SKM-1 treated with dmso at 0.1 percent for 144 hours (cell line): Measurements from ENCODE around the gene RBMS3.

Experiments
- DNase-seq: peaks from one replicate; lab custom pipeline; 2025; ENCODE audit not compliant: unreplicated experiment; lab: John Stamatoyannopoulos, UW

Gene RBMS3

GRCh38 chr3:29701326-29701983 lies 420.6 kb downstream of the RBMS3 start:
- DNase-seq = no peak

GRCh38 chr3:29705906-29706844 lies 425.3 kb downstream of the RBMS3 start:
- no peak for DNase-seq

DNA sequence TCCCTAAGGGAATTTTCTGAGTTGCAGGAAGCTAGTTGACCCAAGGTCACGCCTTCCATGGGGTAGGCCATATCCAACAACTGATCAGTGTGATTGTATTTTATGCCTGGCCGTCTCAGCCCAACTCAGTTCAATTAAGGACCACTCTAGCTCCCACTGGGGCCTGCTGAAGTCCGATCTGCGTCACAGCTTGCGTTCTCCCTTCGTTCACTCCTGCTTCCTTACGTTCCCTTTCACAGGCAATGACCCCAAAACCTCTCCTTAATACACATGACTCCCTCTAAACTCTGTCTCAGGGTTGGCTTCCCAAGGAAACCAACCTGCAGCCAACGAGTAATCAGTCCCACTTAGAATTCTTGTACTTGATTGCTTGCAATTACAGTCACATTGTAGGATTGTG lies 428.0 kb downstream of the RBMS3 start:
- no peak for DNase-seq

- no peak for DNase-seq
Measured at GRCh38 chr3:29711255-29711771, 430.4 kb downstream of the RBMS3 start.

DNA sequence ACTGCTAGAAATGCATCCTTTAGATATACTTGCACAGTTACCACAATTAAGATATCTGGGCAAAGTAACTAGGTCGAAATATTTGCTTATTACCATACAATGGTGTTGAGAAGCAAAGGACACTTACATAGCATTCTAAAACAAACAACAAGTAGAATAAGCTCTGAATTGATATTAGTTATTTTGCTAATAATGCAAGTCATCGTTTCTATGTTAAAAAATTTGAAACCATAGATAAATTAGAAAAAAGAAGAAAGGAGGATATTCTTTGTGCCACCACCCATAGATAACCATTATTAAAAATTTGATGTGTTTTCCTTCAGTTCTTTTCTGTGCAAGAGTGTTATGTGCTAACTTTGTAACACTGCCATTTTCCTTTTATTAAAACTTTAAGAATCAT lies 435.3 kb downstream of the RBMS3 start:
- no peak for DNase-seq

DNA sequence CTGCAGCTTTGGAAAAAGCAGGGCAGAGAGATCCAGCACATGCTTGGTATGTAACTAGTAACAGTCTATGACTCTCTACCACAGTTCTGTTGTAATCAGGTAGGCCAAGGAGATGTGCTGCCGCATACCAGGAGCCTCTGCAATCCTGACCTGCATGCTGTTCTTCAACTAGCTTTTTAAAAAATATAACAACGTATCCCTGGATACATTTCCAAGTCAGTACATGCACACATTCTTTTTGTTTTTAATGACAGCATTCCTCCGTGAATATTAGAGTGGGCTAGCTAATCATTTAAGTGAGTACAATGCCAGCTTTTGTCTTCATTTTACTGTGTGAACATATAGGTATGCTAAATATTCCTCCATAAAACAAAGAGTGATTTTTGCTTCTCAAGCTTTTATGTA lies 437.8 kb downstream of the RBMS3 start:
- DNase-seq = no peak

- DNase-seq = no peak
Measured at GRCh38 chr3:29720665-29721064, 439.8 kb downstream of the RBMS3 start.

DNA sequence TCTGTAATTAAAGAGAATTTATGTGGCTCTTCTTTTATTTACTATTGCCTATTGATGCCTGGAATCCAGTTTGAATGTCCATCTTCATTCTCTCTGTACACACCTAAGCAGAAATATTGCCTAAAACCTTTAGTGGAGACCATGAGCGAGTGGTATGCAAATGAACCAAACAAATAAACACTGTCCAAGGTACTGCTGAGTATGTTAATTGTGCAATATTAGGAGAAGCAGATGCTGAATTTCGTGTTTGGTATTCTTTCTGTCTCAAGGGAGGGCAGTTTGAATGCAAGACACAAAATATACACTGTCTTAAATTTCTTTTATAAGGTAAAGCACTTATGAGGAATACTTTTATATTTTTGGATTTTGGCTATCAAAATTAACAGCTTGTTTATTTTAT lies 440.9 kb downstream of the RBMS3 start:
- DNase-seq = no peak

DNA sequence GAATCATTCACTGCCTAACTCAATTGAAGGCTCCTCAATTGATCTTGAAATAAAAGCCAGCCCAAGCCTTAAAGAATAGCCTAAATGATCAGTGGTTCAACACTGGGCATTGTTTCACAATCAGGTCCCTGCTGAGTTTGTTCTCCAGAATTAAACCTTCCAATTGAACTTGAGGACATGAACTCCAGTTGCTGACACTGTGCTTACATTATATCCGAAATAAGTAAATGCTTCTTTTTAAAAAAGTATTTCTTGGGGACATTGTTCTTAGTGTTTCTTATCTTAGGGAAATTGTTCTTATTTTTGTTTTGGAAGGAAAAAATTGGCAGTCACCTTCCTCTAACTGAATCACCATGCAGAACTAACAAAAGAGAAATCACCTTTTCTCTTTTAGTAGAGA lies 450.2 kb downstream of the RBMS3 start:
- no peak for DNase-seq

DNA sequence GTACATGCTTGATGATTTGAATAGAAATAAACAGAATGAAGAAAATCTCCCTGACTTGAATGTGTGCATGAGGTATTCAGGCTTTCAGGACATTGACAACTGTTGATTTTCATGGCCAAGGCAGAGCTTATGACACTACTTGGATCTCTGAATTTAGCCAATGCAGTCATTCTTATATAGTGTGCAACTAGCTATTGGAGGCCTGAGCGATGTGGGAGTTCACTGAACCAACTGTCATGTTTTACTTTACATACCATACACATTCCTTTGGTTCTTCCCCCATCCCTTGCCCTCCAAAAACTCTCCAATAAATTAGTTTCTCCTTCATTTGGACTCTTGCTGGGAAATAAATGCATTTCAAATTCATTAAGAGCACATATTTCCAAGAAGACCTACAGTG lies 460.4 kb downstream of the RBMS3 start:
- DNase-seq = no peak

- DNase-seq = no peak
Measured at GRCh38 chr3:29745232-29745870, 464.5 kb downstream of the RBMS3 start.

GRCh38 chr3:29746163-29746760 lies 465.4 kb downstream of the RBMS3 start:
- no peak for DNase-seq

DNA sequence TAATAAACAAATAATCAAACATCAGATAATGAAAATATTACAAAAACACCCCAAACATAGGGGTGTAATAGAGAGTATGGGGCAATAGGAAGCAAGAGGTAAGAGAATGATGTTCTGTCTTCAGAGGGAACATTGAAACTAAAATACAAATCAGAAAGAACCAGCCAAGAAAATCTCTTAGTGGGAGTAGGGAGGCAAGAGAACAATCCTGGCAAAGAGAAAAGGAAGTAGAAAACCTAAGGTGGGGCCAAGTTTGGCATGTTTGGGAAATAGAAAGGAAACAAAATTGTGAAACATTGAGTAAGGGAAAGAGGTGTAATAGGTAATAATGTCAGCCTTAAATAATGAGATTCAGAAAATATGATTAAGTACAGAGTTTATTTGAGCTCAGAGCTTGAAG lies 467.1 kb downstream of the RBMS3 start:
- no peak for DNase-seq

GRCh38 chr3:29751647-29752314 lies 470.9 kb downstream of the RBMS3 start:
- DNase-seq = no peak

DNA sequence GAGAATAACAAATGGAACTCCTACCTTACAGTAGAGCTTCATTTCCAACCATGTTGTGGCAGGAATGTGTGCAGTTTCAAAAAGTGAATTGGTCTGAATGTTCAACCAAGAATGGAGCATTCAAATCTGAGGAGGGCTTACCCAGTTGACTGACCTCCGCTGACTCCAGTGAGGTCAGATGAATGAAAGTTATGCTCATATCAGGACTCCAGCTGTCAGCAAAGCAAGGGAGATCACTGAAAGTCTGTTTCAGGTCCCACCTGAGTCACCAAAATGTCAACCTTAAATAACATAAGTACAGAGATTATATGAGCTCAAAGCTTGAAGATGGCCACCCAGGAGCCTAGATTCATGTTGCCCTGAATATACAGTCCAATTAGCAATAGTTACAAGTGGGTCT lies 473.5 kb downstream of the RBMS3 start:
- DNase-seq = no peak

- DNase-seq = no peak
Measured at GRCh38 chr3:29755416-29755815, 474.5 kb downstream of the RBMS3 start.

DNA sequence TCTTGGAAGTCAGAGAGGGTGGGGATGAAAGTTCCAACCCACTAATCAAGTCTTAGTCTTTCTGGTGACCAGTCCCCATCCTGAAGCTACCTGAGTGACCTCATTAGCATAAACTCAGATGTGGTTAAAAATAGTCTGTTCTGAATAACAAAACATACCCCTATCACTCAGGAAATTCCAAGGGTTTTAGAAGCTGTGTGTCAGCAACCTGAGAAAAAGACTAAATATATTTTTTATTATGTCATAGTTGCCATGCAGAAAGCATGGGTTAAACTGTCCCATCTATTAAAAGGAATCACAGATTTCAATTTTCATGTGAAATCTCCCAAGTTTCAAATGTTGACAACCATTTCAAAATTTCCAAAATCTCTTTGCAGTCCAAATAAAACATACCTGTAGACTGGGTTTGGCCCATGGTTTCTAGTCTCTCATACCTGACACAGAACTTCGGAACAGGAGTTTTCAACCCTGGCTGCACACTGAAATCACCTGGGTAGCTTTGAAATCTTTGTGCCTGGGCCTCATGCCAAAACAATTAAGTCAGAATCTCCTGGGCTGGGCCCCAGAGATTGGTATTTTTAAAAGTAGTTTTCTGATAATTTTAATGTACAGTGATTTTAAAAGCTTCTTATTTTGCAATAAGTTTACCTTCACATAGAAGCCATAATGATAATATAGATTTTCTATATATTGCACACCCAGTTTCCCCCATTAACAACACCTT lies 476.3 kb downstream of the RBMS3 start:
- DNase-seq = no peak

- DNase-seq = no peak
Measured at GRCh38 chr3:29758108-29758433, 477.2 kb downstream of the RBMS3 start.

GRCh38 chr3:29758434-29759322 lies 477.8 kb downstream of the RBMS3 start:
- no peak for DNase-seq
